Measurements from ENCODE around the gene ANKRD33B. TPM values are rescaled to one million over a fixed set of nuclear protein-coding genes. Genes with fewer than 3 reads are reported as not detected.
"Not testable (repeated sequence)": the region's sequence is repeated elsewhere in the genome, so short reads cannot be mapped to it uniquely, and the experiment has no call there.

ANKRD33B gene
- 10 to 100 TPM in 1 of 5 experiments, 1 to 10 TPM in 2, under 1 TPM in 2; 0.30 to 10.1 (median 1.0) TPM for total RNA-seq
- under 1 TPM in 1 of 2 donors, not detected in 1; 0.20 TPM for polyA plus RNA-seq
- total RNA-seq, result 1.2 reads per million

GRCh38 chr5:10563945-10564837 is at the start of gene ANKRD33B:
TSS of gene ANKRD33B (plus strand) at chr5:10564070. CDS start at chr5:10564468, 398 bp downstream.
- peak within 1 kb of the TSS; percentile 72 for H3K27ac ChIP-seq (ENCODE audit: low read depth, low read length)
- H3K27me3 ChIP-seq (ENCODE audit: control insufficient read depth in 2 of 2, insufficient read depth in 2 of 2, low read length in 2 of 2), result no peaks in the 10 kb centered on the region
- ChIA-PET POLR2A (no interaction called here), CTCF (no interaction called here)
- peak within 1 kb of the TSS; percentile 56 for H3K4me3 ChIP-seq (ENCODE audit: low read length)
- Mint-ChIP-seq H3K4me3 (peak within 1 kb of the TSS; percentile 67 to 95 (median 85)), H3K27ac (peak within 1 kb of the TSS in 2 of 9 donors; percentile 57 to 86), H3K4me1 (peaks cover 6 to 28% (median 17%) of the 10 kb centered on the region in 7 donors), H3K9me3 (no peaks in the 10 kb centered on the region), H3K36me3 (no peaks in the 10 kb centered on the region), H3K27me3 (peaks cover 0 to 30% (median 0%) of the 10 kb centered on the region in 5 donors)
- H3K36me3 ChIP-seq (ENCODE audit: control insufficient read depth in 2 of 3, insufficient read depth in 3 of 3, low read length in 3 of 3), result no peaks in the 10 kb centered on the region
- DNase-seq (peak; percentile 44 to 85 (median 66)), ATAC-seq (peak; percentile 91)
- H3K9me3 ChIP-seq (ENCODE audit: control insufficient read depth in 2 of 3, low read length in 3 of 3), result no peaks in the 10 kb centered on the region
- H3K4me1 ChIP-seq (ENCODE audit: control insufficient read depth in 2 of 2, insufficient read depth in 2 of 2, low read length in 2 of 2), result peaks cover 0 to 13% of the 10 kb centered on the region in 2 donors
- intact Hi-C loops (cut with micrococcal nuclease), result loop anchor here (1.0 to 10.0 kb wide), 11 partner anchors 15 to 1019 kb away; partner anchors contain the start of genes CCT5 (in 2 of the 2), DAP (in 2 of the 2), ROPN1L (in 2 of the 2) and MARCHF6 (in 1 of the 2)

GRCh38 chr5:10514572-10514971 is 49.3 kb upstream of the ANKRD33B start:
- POLR2A ChIA-PET; intact Hi-C loops (cut with micrococcal nuclease); H3K27me3 ChIP-seq (ENCODE audit: control insufficient read depth in 2 of 2, insufficient read depth in 2 of 2, low read length in 2 of 2); H3K4me1 Mint-ChIP-seq; H3K9me3 Mint-ChIP-seq; ATAC-seq; H3K4me3 ChIP-seq (ENCODE audit: low read length); DNase-seq; H3K27ac Mint-ChIP-seq; H3K27me3 Mint-ChIP-seq; H3K9me3 ChIP-seq (ENCODE audit: control insufficient read depth in 2 of 3, low read length in 3 of 3); CTCF ChIA-PET; H3K4me1 ChIP-seq (ENCODE audit: control insufficient read depth in 2 of 2, insufficient read depth in 2 of 2, low read length in 2 of 2); H3K4me3 Mint-ChIP-seq; H3K27ac ChIP-seq (ENCODE audit: low read depth, low read length); H3K36me3 Mint-ChIP-seq; H3K36me3 ChIP-seq (ENCODE audit: control insufficient read depth in 2 of 3, insufficient read depth in 3 of 3, low read length in 3 of 3): not testable (repeated sequence)

GRCh38 chr5:10515492-10515891 is 48.4 kb upstream of the ANKRD33B start:
- Mint-ChIP-seq H3K27ac (no peak overlapping the region), H3K4me3 (no peak overlapping the region), H3K27me3 (peaks cover 0 to 5% (median 0%) of the 10 kb centered on the region in 5 donors), H3K36me3 (no peaks in the 10 kb centered on the region), H3K9me3 (peaks cover 0 to 2% (median 0%) of the 10 kb centered on the region in 11 donors), H3K4me1 (no peaks in the 10 kb centered on the region)
- Histone ChIP-seq H3K27me3 (ENCODE audit: control insufficient read depth in 2 of 2, insufficient read depth in 2 of 2, low read length in 2 of 2) (no peaks in the 10 kb centered on the region), H3K4me1 (ENCODE audit: control insufficient read depth in 2 of 2, insufficient read depth in 2 of 2, low read length in 2 of 2) (no peaks in the 10 kb centered on the region), H3K36me3 (ENCODE audit: control insufficient read depth in 2 of 3, insufficient read depth in 3 of 3, low read length in 3 of 3) (no peaks in the 10 kb centered on the region), H3K4me3 (ENCODE audit: low read length) (no peak overlapping the region), H3K9me3 (ENCODE audit: control insufficient read depth in 2 of 3, low read length in 3 of 3) (no peaks in the 10 kb centered on the region), H3K27ac (ENCODE audit: low read depth, low read length) (no peak overlapping the region)
- no peak for DNase-seq
- POLR2A ChIA-PET, result no interaction called here
- CTCF ChIA-PET, result no interaction called here
- ATAC-seq, result no peak
- intact Hi-C loops (cut with micrococcal nuclease), result no loop called here

GRCh38 chr5:10518347-10518746 is 45.5 kb upstream of the ANKRD33B start:
- Mint-ChIP-seq H3K27ac (no peak overlapping the region), H3K4me3 (no peak overlapping the region), H3K4me1 (no peaks in the 10 kb centered on the region), H3K27me3 (peaks cover 0 to 5% (median 0%) of the 10 kb centered on the region in 5 donors), H3K9me3 (peaks cover 0 to 12% (median 6%) of the 10 kb centered on the region in 11 donors), H3K36me3 (peaks cover 0 to 8% (median 5%) of the 10 kb centered on the region in 5 donors)
- Histone ChIP-seq H3K4me1 (ENCODE audit: control insufficient read depth in 2 of 2, insufficient read depth in 2 of 2, low read length in 2 of 2) (no peaks in the 10 kb centered on the region), H3K27me3 (ENCODE audit: control insufficient read depth in 2 of 2, insufficient read depth in 2 of 2, low read length in 2 of 2) (no peaks in the 10 kb centered on the region), H3K4me3 (ENCODE audit: low read length) (no peak overlapping the region), H3K27ac (ENCODE audit: low read depth, low read length) (no peak overlapping the region), H3K9me3 (ENCODE audit: control insufficient read depth in 2 of 3, low read length in 3 of 3) (no peaks in the 10 kb centered on the region), H3K36me3 (ENCODE audit: control insufficient read depth in 2 of 3, insufficient read depth in 3 of 3, low read length in 3 of 3) (no peaks in the 10 kb centered on the region)
- DNase-seq (no peak), ATAC-seq (no peak)
- ChIA-PET CTCF (no interaction called here), POLR2A (no interaction called here)
- intact Hi-C loops (cut with micrococcal nuclease), result no loop called here

GRCh38 chr5:10519729-10520128 is 44.1 kb upstream of the ANKRD33B start:
- Histone ChIP-seq H3K4me1 (ENCODE audit: control insufficient read depth in 2 of 2, insufficient read depth in 2 of 2, low read length in 2 of 2) (no peaks in the 10 kb centered on the region), H3K27ac (ENCODE audit: low read depth, low read length) (no peak overlapping the region), H3K36me3 (ENCODE audit: control insufficient read depth in 2 of 3, insufficient read depth in 3 of 3, low read length in 3 of 3) (no peaks in the 10 kb centered on the region), H3K4me3 (ENCODE audit: low read length) (no peak overlapping the region), H3K27me3 (ENCODE audit: control insufficient read depth in 2 of 2, insufficient read depth in 2 of 2, low read length in 2 of 2) (no peaks in the 10 kb centered on the region), H3K9me3 (ENCODE audit: control insufficient read depth in 2 of 3, low read length in 3 of 3) (no peaks in the 10 kb centered on the region)
- H3K36me3 Mint-ChIP-seq, result peaks cover 0 to 8% (median 5%) of the 10 kb centered on the region in 5 donors
- peaks cover 0 to 5% (median 0%) of the 10 kb centered on the region in 5 donors for H3K27me3 Mint-ChIP-seq
- peak overlapping the region in 1 of 9 donors; percentile 41 for H3K27ac Mint-ChIP-seq
- H3K4me1 Mint-ChIP-seq, result no peaks in the 10 kb centered on the region
- intact Hi-C loops (cut with micrococcal nuclease), result no loop called here
- peaks cover 0 to 12% (median 6%) of the 10 kb centered on the region in 11 donors for H3K9me3 Mint-ChIP-seq
- CTCF ChIA-PET, result interaction anchor here (0.6 kb wide), 1 partner anchor 200 kb away, joined by 3 read pairs; no protein-coding TSS in a partner anchor
- no peak for DNase-seq
- H3K4me3 Mint-ChIP-seq, result no peak overlapping the region
- no peak for ATAC-seq
- POLR2A ChIA-PET, result no interaction called here

- ATAC-seq (no peak), DNase-seq (no peak)
- Histone ChIP-seq H3K9me3 (ENCODE audit: control insufficient read depth in 2 of 3, low read length in 3 of 3) (no peaks in the 10 kb centered on the region), H3K36me3 (ENCODE audit: control insufficient read depth in 2 of 3, insufficient read depth in 3 of 3, low read length in 3 of 3) (no peaks in the 10 kb centered on the region), H3K27ac (ENCODE audit: low read depth, low read length) (no peak overlapping the region), H3K4me1 (ENCODE audit: control insufficient read depth in 2 of 2, insufficient read depth in 2 of 2, low read length in 2 of 2) (no peaks in the 10 kb centered on the region), H3K4me3 (ENCODE audit: low read length) (no peak overlapping the region), H3K27me3 (ENCODE audit: control insufficient read depth in 2 of 2, insufficient read depth in 2 of 2, low read length in 2 of 2) (no peaks in the 10 kb centered on the region)
- H3K27ac Mint-ChIP-seq, result no peak overlapping the region
- H3K9me3 Mint-ChIP-seq, result peaks cover 0 to 12% (median 6%) of the 10 kb centered on the region in 11 donors
- H3K36me3 Mint-ChIP-seq, result peaks cover 0 to 8% (median 5%) of the 10 kb centered on the region in 5 donors
- peaks cover 0 to 5% (median 0%) of the 10 kb centered on the region in 5 donors for H3K27me3 Mint-ChIP-seq
- POLR2A ChIA-PET, result no interaction called here
- H3K4me3 Mint-ChIP-seq, result no peak overlapping the region
- intact Hi-C loops (cut with micrococcal nuclease), result no loop called here
- H3K4me1 Mint-ChIP-seq, result no peaks in the 10 kb centered on the region
- CTCF ChIA-PET, result no interaction called here
Observed at GRCh38 chr5:10520706-10521105, 43.2 kb upstream of the ANKRD33B start.

Measured in naive thymus-derived CD4-positive, alpha-beta T cell (primary cell).